ENCODE results near the gene TRIM59. TPM values are rescaled to one million over a fixed set of nuclear protein-coding genes. Genes with fewer than 3 reads are reported as not detected.

The TRIM59 gene, protein sequence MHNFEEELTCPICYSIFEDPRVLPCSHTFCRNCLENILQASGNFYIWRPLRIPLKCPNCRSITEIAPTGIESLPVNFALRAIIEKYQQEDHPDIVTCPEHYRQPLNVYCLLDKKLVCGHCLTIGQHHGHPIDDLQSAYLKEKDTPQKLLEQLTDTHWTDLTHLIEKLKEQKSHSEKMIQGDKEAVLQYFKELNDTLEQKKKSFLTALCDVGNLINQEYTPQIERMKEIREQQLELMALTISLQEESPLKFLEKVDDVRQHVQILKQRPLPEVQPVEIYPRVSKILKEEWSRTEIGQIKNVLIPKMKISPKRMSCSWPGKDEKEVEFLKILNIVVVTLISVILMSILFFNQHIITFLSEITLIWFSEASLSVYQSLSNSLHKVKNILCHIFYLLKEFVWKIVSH
- total RNA-seq: 10 to 100 TPM; 32.7 to 33.1 TPM
- polyA plus RNA-seq (2013, experiment 1 of 2): 44.2 TPM
- polyA plus RNA-seq (2013, experiment 2 of 2): 43.3 TPM
- long read RNA-seq, experiment 1, partial matches to known transcripts: 0 of 8 reads
- long read RNA-seq, experiment 1, other reads (novel, unspliced or antisense): 7 of 8 reads
- long read RNA-seq, experiment 2, transcript TRIM59-201 (3 exons, 3,867 nt): major isoform, 8 of 16 reads
- long read RNA-seq, experiment 2, partial matches to known transcripts: 0 of 16 reads
- long read RNA-seq, experiment 2, other reads (novel, unspliced or antisense): 5 of 16 reads
- long read RNA-seq, experiment 3, transcript TRIM59-207 (3 exons, 603 nt): minor isoform, 5 of 41 reads
- long read RNA-seq, experiment 3, transcript TRIM59-201 (3 exons, 3,867 nt): major isoform, 21 of 41 reads
- long read RNA-seq, experiment 3, partial matches to known transcripts: 1 of 41 reads
- long read RNA-seq, experiment 3, other reads (novel, unspliced or antisense): 10 of 41 reads
- long read RNA-seq, experiment 4, partial matches to known transcripts: 0 of 10 reads
- long read RNA-seq, experiment 4, other reads (novel, unspliced or antisense): 3 of 10 reads

DNA sequence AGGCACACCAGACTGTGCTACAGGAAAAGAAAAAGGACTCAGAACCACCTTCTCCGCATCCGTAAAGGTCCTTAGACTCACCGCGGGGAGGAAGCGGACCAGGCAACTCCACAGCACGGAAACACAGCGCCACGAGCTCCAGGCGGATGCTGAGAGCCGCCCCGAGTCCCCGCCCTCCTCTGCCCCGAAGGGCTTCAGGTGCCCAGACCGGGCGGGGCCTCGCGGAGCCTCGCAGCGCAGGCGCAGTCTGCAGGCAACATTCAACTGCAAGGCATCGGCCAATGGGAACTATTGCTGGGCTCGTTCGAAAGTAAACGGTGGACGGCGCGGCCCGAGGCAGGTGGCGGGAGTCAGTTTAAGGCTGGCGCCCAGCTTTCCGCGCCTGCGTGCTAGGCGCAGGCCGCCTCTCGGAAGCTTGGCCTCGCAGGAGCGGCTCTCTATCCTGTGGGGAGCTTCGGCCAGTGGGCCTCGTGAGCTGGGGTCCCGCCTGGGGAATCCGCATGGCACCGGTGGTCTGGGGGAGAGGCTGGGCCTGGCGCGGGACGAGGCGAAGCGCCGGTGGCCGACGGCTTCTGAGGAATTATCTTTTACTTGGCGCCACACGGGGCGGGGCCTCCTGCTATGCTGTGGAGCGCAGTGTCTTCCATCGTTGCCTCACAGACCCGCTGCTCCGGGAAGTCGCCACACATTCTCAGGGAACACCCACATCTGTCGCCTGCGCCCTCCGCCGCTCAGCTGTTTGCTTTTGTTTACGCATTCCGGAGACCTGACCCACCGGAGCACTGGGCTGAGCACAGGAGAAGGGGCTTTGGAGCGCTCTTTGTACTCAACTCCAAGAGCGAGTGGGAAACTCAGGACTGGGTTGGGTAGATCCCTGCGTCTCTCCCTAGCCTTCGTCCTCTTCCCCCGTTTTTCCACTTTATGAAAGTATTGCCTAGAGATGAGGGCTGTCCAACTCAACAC lies at the start of gene TRIM59:
TSS of gene TRIM59 (minus strand) at position 151 of the 963 bp plus-strand sequence. CDS start 10,603 bp downstream, outside the sequence.
- DNase-seq: peak; percentile 99
- peaks cover 41% of the 10 kb centered on the region for H3K27me3 Mint-ChIP-seq (ENCODE audit: insufficient read depth)
- TF ChIP-seq, protein P1, sequence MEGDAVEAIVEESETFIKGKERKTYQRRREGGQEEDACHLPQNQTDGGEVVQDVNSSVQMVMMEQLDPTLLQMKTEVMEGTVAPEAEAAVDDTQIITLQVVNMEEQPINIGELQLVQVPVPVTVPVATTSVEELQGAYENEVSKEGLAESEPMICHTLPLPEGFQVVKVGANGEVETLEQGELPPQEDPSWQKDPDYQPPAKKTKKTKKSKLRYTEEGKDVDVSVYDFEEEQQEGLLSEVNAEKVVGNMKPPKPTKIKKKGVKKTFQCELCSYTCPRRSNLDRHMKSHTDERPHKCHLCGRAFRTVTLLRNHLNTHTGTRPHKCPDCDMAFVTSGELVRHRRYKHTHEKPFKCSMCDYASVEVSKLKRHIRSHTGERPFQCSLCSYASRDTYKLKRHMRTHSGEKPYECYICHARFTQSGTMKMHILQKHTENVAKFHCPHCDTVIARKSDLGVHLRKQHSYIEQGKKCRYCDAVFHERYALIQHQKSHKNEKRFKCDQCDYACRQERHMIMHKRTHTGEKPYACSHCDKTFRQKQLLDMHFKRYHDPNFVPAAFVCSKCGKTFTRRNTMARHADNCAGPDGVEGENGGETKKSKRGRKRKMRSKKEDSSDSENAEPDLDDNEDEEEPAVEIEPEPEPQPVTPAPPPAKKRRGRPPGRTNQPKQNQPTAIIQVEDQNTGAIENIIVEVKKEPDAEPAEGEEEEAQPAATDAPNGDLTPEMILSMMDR (conservative IDR thresholded peaks at IDR 0.05): no peak
- peaks cover 27% of the 10 kb centered on the region for H3K36me3 ChIP-seq (ENCODE audit: control insufficient read depth, insufficient read depth, low read length)
- peaks cover 6% of the 10 kb centered on the region for H3K4me1 Mint-ChIP-seq
- H3K4me1 ChIP-seq (ENCODE audit: control insufficient read depth, insufficient read depth, low read length): no peaks in the 10 kb centered on the region
- H3K4me3 Mint-ChIP-seq: peak within 1 kb of the TSS; percentile 97
- peaks cover 3% of the 10 kb centered on the region for H3K9me3 Mint-ChIP-seq
- H3K4me3 ChIP-seq (ENCODE audit: low read length): peak within 1 kb of the TSS; percentile 100
- H3K27ac ChIP-seq (ENCODE audit: low read depth, low read length): peak within 1 kb of the TSS; percentile 93
- H3K27me3 ChIP-seq (ENCODE audit: control insufficient read depth, insufficient read depth, low read length, poor library complexity, severe bottlenecking): peaks cover 24% of the 10 kb centered on the region
- H3K36me3 Mint-ChIP-seq (ENCODE audit: low read depth): peaks cover 19% of the 10 kb centered on the region
- WGBS, 2 experiments (ENCODE audit: insufficient coverage in 1 of 2, insufficient read length in 1 of 2): 1 to 3% methylated on average over 61 to 71 of the region's 71 CpGs
- peak within 1 kb of the TSS; percentile 84 for H3K9ac ChIP-seq (ENCODE audit: extremely low read depth, low read length, poor library complexity, severe bottlenecking)
- H3K27ac Mint-ChIP-seq: peak within 1 kb of the TSS; percentile 97
- peaks cover 11% of the 10 kb centered on the region for H3K9me3 ChIP-seq (ENCODE audit: control insufficient read depth, low read length)

DNA sequence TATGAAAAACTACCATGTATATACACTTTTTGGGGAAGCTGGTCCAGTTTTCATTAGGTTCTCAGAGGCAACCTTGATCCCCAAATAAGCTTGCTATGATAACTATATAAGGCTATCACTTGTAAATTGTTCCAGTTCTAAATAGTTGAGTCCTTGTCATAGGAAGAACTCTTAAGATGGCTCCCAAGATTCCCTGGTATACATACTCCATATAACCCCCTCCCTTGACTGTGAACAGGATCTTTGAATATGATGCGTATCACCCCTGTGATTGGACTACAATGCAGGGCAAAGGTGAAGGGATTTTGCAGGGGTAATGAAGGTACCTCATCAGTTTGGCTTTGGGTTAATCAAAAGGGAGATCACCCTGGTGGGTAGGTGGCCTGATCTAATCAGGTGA lies 48.6 kb upstream of the TRIM59 start:
- Histone ChIP-seq H3K9me3 (ENCODE audit: control insufficient read depth, low read length) (no peaks in the 10 kb centered on the region), H3K27ac (ENCODE audit: low read depth, low read length) (no peak overlapping the region), H3K4me3 (ENCODE audit: low read length) (no peak overlapping the region), H3K36me3 (ENCODE audit: control insufficient read depth, insufficient read depth, low read length) (peaks cover 40% of the 10 kb centered on the region), H3K27me3 (ENCODE audit: control insufficient read depth, insufficient read depth, low read length, poor library complexity, severe bottlenecking) (no peaks in the 10 kb centered on the region), H3K9ac (ENCODE audit: extremely low read depth, low read length, poor library complexity, severe bottlenecking) (no peak overlapping the region), H3K4me1 (ENCODE audit: control insufficient read depth, insufficient read depth, low read length) (peaks cover 2% of the 10 kb centered on the region)
- 100% methylated on average over 1 of the region's 1 CpG; no CpG with 5 or more reads in 1 of the 2 experiments for WGBS, 2 experiments (ENCODE audit: insufficient coverage in 1 of 2, insufficient read length in 1 of 2)
- no peak for DNase-seq
- Mint-ChIP-seq H3K36me3 (ENCODE audit: low read depth) (peaks cover 44% of the 10 kb centered on the region), H3K9me3 (no peaks in the 10 kb centered on the region), H3K27me3 (ENCODE audit: insufficient read depth) (no peaks in the 10 kb centered on the region), H3K27ac (no peak overlapping the region), H3K4me3 (no peak overlapping the region), H3K4me1 (peaks cover 12% of the 10 kb centered on the region)
- TF ChIP-seq, protein P1 (conservative IDR thresholded peaks at IDR 0.05): no peak

Measured in endodermal cell (in vitro differentiated cells).